ENCODE results near the gene KMT2B.

Gene KMT2B

DNA sequence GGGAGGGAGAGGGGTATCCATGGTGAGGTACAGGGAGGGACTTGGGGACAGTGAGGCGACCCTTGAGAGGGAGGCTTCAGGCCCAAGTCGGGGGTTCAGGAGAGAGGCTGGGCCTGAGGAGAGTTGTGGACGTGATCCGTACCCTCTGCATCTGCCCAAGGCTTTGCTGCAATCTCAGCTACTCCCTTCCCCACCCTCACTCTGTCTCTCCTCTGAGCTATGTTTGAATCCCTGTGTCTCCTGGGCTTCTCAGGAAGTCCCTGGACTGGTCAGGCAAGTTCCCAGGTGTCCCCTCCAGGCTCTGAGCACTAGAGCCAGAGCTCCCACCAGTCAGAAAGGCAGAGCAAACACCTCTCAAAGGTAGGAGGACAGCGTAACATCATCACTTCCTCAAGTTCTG lies 32.4 kb downstream of the KMT2B start:
- TF ChIP-seq, protein P1, sequence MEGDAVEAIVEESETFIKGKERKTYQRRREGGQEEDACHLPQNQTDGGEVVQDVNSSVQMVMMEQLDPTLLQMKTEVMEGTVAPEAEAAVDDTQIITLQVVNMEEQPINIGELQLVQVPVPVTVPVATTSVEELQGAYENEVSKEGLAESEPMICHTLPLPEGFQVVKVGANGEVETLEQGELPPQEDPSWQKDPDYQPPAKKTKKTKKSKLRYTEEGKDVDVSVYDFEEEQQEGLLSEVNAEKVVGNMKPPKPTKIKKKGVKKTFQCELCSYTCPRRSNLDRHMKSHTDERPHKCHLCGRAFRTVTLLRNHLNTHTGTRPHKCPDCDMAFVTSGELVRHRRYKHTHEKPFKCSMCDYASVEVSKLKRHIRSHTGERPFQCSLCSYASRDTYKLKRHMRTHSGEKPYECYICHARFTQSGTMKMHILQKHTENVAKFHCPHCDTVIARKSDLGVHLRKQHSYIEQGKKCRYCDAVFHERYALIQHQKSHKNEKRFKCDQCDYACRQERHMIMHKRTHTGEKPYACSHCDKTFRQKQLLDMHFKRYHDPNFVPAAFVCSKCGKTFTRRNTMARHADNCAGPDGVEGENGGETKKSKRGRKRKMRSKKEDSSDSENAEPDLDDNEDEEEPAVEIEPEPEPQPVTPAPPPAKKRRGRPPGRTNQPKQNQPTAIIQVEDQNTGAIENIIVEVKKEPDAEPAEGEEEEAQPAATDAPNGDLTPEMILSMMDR (IDR thresholded peaks at IDR 0.05; ENCODE audit: insufficient read depth, low read length, poor library complexity, severe bottlenecking) = no peak

DNA sequence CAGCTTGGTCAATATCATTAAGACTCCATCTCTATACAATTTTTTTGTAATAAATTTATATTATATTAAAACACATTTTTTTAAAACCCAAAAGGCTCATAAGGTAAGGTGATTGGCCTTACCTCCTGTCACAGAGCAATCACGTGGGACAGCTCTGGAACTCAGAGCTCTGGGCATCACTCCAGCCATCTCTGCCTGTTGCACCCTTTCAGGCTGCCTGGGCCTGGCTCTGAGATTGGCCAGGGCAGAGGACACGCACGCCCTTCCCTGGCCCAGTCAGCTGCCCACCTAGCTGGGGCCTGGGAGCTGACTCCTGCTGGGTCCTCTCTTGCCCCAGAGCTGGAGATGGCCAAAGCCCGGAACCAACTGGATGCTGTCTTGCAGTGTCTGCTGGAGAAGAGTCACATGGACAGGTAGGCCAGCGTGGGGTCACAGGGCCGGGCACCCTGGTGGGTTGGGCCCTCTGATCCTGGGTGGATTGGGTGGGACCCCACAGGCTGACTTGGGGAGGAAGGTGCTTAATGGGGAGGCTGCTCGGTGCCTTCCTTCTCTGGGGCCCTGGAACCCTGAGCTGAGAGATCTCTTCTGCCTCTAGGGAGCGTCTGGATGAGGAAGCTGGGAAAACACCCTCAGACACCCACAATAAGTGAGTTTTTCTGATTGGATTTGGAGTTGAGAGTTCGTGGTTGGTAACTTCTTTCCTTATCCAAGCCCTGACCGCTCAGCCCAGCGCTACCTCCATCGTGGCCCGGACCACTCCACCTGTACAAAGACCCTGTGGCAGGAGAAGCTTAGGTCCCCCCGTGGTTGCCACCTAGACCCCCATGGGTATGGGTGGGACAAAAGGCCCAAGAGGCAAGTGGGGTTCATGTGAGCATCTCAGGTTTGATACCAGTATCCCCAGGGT lies 34.3 kb downstream of the KMT2B start:
- no peak for DNase-seq (ENCODE audit: extremely low read depth, insufficient read length)
- peaks cover 17% of the 10 kb centered on the region for H3K36me3 ChIP-seq (ENCODE audit: control insufficient read depth, insufficient read depth, low read length)
- no peaks in the 10 kb centered on the region for H3K27me3 ChIP-seq (replicated peaks; ENCODE audit: control insufficient read depth, insufficient read depth, low read length)
- TF ChIP-seq, protein P1 (IDR thresholded peaks at IDR 0.05; ENCODE audit: insufficient read depth, low read length, poor library complexity, severe bottlenecking) = no peak
- H3K4me3 ChIP-seq (replicated peaks; ENCODE audit: low read depth, low read length) = no peak overlapping the region

More for the DNA sequence above, 32.4 kb downstream of the KMT2B start:
- no peak for DNase-seq (ENCODE audit: extremely low read depth, insufficient read length)
- peaks cover 17% of the 10 kb centered on the region for H3K36me3 ChIP-seq (ENCODE audit: control insufficient read depth, insufficient read depth, low read length)
- no peaks in the 10 kb centered on the region for H3K27me3 ChIP-seq (replicated peaks; ENCODE audit: control insufficient read depth, insufficient read depth, low read length)
- no peak overlapping the region for H3K4me3 ChIP-seq (replicated peaks; ENCODE audit: low read depth, low read length)

DNA sequence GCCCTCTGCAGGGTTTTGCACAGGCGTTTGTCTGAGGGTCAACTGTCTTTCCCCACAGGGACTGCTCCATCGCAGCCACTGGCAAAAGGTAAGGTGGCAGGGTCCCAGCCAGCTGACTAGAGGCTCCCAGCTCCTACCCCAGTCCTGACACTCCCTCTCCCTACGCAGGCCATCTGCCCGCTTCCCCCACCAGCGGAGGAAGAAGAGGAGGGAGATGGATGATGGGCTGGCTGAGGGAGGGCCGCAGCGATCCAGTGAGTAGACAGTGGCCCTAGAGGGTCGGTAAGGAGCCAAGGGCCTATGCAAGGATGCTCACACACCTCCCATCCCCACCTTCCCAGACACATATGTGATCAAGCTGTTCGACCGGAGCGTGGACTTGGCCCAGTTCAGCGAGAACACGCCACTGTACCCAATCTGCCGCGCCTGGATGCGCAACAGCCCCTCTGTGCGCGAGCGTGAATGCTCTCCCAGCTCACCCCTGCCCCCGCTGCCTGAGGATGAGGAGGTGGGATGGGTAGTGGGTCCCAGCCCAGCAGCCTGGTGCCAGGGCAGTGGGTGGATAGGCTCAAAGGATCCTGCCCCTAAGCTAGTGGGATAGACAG lies 35.0 kb downstream of the KMT2B start:
- H3K27me3 ChIP-seq (replicated peaks; ENCODE audit: control insufficient read depth, insufficient read depth, low read length) = no peaks in the 10 kb centered on the region
- TF ChIP-seq, protein P1 (IDR thresholded peaks at IDR 0.05; ENCODE audit: insufficient read depth, low read length, poor library complexity, severe bottlenecking) = no peak

DNA sequence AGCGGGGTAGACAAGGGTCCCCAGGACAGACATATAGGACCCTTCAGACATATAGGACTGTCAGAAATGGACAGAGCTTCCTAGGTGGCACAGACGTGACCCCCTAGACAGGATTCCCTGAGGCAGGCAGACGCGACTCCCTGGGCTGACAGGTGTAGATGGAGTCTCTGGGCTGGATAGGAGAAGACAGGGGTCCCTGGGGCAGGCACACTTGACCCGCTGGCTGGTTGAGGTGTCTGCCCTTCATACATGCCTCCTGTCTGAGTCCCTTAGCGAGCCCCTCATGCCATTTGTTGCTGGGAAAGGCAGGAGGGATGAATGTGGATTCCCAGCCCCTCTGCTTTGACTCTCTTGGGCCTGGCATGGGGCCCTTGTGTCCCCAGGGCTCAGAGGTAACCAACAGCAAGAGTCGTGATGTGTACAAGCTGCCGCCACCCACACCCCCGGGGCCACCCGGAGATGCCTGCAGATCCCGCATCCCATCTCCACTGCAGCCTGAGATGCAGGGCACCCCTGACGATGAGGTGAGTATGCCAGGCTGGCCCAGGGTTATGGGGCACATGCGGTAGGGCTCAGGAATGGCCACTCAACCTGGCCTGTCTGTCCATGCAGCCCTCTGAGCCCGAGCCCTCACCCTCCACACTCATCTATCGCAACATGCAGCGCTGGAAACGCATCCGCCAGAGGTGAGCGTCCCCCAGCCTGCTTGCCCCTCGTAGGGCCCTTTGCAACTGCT lies 36.0 kb downstream of the KMT2B start:
- no peak overlapping the region for H3K4me3 ChIP-seq (replicated peaks; ENCODE audit: low read depth, low read length)
- TF ChIP-seq, protein P1 (IDR thresholded peaks at IDR 0.05; ENCODE audit: insufficient read depth, low read length, poor library complexity, severe bottlenecking) = no peak

More for the DNA sequence above, 35.0 kb downstream of the KMT2B start:
- no peak overlapping the region for H3K4me3 ChIP-seq (replicated peaks; ENCODE audit: low read depth, low read length)
- DNase-seq (ENCODE audit: extremely low read depth, insufficient read length) = no peak
- peaks cover 17% of the 10 kb centered on the region for H3K36me3 ChIP-seq (ENCODE audit: control insufficient read depth, insufficient read depth, low read length)

DNA sequence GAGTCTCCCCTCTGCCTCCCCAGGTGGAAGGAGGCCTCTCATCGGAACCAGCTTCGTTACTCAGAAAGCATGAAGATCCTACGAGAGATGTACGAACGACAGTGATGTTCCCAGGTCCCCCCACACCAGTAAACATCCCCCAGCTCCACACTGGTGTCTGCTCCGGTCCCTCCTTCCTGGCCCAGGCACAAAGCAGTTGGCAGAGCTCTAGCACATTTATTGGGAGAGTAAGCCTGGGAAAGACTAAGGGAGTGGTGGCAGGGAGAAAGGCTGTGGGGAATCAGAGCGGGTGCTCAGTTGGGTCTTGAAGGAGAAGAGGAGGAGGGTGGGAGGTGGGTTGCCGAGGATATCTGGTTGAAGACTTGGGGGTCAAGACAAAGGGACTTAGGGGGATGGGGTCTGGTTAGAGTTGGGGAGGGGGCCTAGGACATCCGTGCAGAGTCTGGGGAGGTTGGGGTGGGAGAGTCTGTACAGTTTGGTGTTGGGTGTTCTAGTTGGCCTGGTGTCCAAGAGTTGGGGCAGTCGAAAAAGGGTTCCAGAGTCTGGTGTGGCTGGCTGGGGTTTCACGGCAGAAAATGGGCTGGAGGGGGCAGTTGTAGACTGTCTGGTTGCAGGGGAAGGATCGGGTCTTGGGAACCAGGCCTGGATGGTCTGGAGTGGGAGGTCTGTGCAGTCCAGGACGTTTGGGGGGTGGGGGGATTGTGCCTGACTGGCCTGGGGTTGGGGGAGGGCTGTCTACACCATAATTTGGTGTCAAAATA lies 36.7 kb downstream of the KMT2B start:
- H3K27me3 ChIP-seq (replicated peaks; ENCODE audit: control insufficient read depth, insufficient read depth, low read length) = no peaks in the 10 kb centered on the region
- TF ChIP-seq, protein P1 (IDR thresholded peaks at IDR 0.05; ENCODE audit: insufficient read depth, low read length, poor library complexity, severe bottlenecking) = no peak
- peaks cover 17% of the 10 kb centered on the region for H3K36me3 ChIP-seq (ENCODE audit: control insufficient read depth, insufficient read depth, low read length)
- DNase-seq (ENCODE audit: extremely low read depth, insufficient read length) = no peak
- H3K4me3 ChIP-seq (replicated peaks; ENCODE audit: low read depth, low read length) = no peak overlapping the region

More for the DNA sequence above, 36.0 kb downstream of the KMT2B start:
- DNase-seq (ENCODE audit: extremely low read depth, insufficient read length) = no peak
- peaks cover 17% of the 10 kb centered on the region for H3K36me3 ChIP-seq (ENCODE audit: control insufficient read depth, insufficient read depth, low read length)
- no peaks in the 10 kb centered on the region for H3K27me3 ChIP-seq (replicated peaks; ENCODE audit: control insufficient read depth, insufficient read depth, low read length)
